Renal cortical epithelial cell (primary cell): Measurements from ENCODE around the gene ANKRD40. TPM values are rescaled to one million over a fixed set of nuclear protein-coding genes. Genes with fewer than 3 reads are reported as not detected.
A peak's percentile ranks its signal among the peaks of the same experiment; 100 is the strongest.

Source experiments
- DNase-seq: peaks from one replicate; pipeline ENCODE4 v3.0.0-alpha.2; 2011; ENCODE audit warnings: low read depth
- total RNA-seq: library from RNA; depleted of rRNA; stranded (reverse); fragments of >200 nt; gene quantifications from 2 replicates; pipeline ENCODE4 v1.2.3, GENCODE V29; 2014

ANKRD40 gene
- total RNA-seq, 1 donor from 2014 or later = 25.1 TPM

DNA sequence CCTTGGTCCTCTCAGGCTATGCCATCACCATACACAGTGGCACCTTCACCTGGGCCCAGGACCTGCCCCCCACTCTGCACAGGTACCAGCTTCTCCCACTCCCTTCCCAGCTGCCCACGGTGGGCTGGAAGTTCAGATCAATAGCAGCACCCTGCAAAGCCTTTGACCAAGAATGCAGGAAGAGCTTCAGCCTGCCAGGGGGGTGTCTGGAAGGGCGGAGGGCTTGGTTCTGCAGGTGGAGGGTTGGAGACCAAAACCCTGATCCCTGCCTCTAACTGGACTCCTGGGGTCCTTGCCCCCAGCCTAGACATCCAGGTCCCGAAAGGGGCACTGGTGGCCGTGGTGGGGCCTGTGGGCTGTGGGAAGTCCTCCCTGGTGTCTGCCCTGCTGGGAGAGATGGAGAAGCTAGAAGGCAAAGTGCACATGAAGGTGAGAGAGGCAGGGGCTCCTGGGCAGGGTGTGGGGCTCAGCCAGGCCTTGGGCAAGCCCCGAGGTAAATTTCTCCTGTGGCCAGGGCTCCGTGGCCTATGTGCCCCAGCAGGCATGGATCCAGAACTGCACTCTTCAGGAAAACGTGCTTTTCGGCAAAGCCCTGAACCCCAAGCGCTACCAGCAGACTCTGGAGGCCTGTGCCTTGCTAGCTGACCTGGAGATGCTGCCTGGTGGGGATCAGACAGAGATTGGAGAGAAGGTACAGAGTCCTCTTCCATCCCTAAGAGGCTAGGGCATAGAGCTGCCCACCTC is 38.7 kb downstream of the ANKRD40 start:
- no peak for DNase-seq

DNA sequence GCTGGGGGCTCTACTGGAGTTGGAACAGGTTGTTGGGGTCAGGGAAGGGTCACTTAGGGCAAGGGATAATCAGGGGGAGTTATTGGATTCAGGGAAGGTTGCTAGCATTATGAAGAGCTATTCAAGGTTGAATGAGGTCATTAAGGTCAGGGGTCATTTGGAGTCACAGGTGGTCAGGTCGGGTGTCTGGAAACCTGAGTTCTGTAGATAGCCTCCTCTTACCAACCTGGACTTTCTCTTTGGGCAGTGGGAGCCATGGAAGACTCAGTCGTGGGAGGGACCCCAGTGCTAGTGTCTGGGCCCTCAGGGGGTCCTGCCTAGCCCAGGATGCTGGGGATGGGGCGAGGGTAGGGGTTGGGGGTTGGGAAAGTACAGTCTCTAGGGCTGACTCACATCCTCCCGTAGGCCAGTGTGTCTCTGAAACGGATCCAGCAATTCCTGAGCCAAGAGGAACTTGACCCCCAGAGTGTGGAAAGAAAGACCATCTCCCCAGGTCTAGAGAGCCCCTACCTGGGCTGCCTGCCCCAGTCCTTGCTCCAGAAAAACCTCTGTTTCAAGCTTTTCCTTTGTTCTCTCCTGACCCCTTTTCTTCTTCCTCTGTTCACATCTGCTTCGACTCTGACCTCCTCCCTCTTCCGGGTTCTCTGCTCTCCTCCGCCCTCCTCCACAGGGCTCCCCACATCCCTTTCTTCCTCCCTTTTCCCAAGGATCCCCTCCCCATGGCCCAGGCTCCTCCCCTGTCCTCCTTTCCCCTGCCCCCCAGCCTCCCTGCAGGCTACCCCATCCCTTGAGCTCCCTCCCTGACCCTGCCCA is 39.5 kb downstream of the ANKRD40 start:
- no peak for DNase-seq

DNA sequence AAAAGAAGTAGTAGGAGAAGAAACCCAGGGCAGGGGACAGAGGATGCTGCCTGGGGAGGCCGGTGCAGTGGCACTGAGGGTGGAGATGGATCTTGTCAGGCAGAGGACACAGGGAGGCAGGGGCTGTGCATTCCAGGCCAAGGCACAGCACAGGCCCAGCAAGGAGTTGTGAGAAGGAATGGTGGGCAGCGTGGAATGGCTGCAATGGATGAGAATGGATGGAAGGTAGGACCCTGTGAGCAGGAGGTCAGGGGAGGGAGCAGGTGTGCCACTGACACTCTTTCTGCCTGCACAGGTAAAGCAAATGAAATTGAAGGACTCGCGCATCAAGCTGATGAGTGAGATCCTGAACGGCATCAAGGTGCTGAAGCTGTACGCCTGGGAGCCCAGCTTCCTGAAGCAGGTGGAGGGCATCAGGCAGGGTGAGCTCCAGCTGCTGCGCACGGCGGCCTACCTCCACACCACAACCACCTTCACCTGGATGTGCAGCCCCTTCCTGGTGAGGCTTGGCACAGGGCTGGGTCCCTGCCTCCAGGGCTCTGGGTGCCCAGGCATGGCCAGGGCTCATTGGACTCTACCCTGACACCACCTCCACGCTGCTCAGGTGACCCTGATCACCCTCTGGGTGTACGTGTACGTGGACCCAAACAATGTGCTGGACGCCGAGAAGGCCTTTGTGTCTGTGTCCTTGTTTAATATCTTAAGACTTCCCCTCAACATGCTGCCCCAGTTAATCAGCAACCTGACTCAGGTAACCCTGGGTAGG is 40.3 kb downstream of the ANKRD40 start:
- no peak for DNase-seq

DNA sequence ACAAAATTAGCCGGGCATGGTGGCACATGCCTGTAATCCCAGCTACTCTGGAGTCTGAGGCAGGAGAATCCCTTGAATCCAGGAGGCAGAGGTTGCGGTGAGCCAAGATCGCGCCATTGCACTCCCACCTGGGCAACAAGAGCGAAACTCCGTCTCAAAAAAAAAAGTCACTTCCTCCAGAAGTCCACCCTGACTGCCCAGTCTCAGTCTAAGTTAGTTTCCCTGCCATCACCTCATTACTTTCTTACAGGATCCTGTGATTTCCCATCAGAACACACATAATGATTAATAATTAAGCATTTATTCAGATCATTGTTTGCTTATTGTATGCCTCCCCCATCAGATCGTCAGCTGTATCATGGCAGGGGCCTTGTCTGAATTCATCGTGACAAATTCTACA is 41.4 kb downstream of the ANKRD40 start:
- no peak for DNase-seq

GRCh38 chr17:50665838-50666237 is 41.9 kb downstream of the ANKRD40 start:
- DNase-seq = no peak

DNA sequence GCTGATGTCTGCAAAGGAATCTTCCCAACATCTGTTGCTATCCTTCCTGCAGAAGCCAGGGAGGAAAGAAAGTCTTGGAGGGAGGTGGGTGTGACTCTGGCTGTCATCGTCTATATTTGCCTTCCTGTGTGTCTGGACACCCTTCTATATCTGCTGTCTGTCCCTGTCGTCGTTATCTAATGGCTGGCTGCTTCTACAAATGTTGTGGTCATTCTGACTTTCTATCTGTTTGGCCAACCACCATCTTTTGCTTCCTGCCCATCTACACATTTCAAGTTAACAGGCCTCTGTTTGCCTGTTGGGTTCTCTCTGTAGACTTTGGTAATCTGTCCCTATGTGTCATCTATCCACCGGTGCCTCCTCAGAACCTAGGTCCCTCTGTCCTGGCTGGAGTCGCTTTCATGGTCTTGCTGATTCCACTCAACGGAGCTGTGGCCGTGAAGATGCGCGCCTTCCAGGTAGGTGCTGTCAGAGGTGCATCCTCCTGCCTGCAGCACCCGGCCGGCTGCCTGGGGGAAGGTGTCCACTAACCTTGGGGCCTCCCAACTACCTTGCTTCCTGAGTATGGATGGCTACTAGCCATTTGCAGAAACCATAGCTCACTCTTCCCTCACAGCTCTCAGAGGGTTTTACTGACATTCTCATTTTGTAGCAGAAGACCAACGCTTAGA is 42.8 kb downstream of the ANKRD40 start:
- no peak for DNase-seq

GRCh38 chr17:50663812-50664374 is 43.8 kb downstream of the ANKRD40 start:
- no peak for DNase-seq

- DNase-seq = no peak
Observed at GRCh38 chr17:50662632-50663225, 45.0 kb downstream of the ANKRD40 start.

DNA sequence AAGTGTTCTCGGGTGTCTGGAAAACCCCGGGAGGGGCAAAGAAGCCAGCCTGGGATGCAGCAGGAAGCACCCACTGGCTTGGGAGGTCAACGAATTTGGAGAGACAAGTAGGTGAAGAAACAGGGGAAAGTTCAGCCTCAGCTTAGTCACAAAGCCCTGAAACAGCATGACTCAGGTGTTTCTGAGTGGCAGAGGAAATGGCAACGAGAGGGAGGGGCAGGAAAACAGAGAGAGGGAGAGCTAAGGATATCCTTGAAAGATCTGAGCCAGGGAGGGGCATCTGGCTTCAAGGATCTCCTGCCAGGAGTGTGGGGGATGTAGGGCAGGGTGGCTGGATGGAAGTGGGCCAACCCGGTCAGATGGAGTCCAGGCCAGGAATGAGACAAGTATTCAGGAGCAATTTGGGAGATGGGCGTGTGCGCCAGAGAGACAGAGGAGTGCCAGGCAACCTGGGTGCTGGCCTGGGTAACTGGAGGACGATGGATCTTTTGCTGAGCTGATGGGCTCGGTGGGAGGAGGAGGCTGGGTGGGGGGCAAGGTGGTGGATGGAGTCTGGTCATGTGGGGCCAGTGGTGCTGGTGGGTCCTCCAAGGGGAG is 45.8 kb downstream of the ANKRD40 start:
- DNase-seq = peak; percentile 97

DNA sequence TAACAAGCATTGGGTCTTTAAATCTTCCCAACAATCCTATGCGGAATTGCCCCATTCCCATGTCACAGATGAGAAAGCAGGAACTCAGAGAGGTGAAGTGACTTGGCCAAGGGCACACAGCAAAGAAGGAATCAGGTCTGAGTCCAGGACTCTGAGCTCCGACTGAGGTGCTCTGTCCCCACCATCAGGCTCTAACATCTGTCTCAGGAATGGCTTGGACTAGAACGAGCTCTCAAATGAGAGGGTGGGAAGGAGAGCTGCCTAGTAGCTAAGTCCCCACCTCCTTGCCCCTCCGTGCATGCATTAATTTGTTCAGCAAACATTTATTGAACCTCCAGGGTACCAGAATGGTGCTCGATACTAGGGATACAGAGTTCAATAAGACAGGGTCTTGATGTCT is 46.4 kb downstream of the ANKRD40 start:
- DNase-seq = no peak

DNA sequence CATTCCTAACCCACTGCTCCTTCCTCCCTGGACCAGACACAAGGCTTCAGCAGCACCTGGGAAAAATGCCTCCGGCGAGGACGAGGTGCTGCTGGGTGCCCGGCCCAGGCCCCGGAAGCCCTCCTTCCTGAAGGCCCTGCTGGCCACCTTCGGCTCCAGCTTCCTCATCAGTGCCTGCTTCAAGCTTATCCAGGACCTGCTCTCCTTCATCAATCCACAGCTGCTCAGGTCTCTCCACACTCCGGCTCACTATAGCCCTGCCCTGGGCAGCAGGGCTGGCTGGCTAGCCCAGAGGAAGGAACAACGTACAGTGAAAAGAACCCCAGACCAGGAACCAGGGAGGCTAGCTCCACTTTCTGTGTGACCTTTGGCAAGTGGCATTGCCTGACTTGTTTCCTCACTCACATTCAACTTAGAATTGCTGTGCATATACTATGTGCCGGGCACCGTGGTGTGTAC is 46.8 kb downstream of the ANKRD40 start:
- no peak for DNase-seq

- no peak for DNase-seq
Observed at GRCh38 chr17:50660042-50660886, 47.5 kb downstream of the ANKRD40 start.

GRCh38 chr17:50659179-50659578 is 48.5 kb downstream of the ANKRD40 start:
- no peak for DNase-seq

DNA sequence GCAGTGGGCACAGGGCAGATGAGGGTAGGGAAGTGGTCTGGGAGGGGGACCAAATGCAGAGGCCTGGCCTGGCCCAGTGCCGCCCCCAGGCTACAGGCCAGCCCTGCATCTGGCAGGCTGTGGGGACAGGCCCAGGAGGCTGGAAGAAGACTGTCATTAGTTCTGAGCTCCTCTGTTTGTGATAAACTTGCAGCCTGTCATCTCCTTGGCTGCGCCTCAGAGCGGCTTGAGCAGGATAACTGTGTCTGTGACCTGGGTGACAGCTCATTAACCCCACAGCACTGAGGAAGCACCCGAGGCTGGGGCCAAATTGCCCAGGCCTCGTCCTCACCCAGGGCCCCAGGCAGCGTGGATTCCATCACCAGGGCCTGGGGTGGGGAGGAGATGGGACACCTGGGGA is 49.1 kb downstream of the ANKRD40 start:
- no peak for DNase-seq

DNA sequence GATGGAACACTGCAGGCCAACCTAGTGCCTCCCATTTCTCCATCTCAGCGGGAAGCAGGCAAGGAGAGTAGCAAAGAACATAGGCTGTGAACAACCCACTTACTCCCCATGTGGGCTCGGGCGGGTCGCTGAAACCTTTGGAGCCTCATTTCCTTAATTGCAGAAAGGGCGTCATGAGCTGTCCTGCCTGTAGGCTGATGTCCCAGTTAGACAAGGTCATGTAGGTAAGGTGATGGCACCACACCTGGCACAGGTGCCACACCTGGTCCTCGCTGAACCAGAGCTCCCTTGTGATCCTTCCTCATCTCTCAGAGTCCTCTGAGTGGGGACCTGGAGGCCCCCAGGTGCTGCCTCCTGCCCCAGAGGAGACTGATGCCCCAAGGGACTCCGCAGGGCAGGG is 50.1 kb downstream of the ANKRD40 start:
- no peak for DNase-seq

DNA sequence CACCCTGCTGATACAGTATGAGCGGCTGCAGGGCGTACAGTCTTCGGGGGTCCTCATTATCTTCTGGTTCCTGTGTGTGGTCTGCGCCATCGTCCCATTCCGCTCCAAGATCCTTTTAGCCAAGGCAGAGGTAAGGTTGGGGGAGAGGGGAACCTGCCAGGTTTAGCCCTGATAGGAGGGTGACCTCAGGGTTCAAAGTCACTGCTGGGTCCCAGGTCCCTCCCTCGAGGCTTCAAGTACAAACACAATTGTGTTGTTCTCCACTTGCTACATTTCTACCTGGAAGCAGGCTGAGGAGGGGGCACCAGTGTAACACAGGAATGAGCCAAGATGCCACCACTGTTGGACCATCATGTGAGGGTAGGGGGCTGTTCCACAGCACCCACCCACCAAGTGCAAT is 50.7 kb downstream of the ANKRD40 start:
- DNase-seq = no peak

- no peak for DNase-seq
Observed at GRCh38 chr17:50656509-50656908, 51.2 kb downstream of the ANKRD40 start.

- no peak for DNase-seq
Observed at GRCh38 chr17:50653738-50654137, 54.0 kb downstream of the ANKRD40 start.

- DNase-seq = no peak
Observed at GRCh38 chr17:50651661-50652060, 56.1 kb downstream of the ANKRD40 start.
